HEK293T (cell line): ENCODE measurements around the gene AMIGO2.
"Not testable (repeated sequence)": the region's sequence is repeated elsewhere in the genome, so short reads cannot be mapped to it uniquely, and the experiment has no call there.

ENCODE experiments used
- ARNT ChIP-seq: fragments of 450-650 bp; IDR thresholded peaks from 2 replicates; pipeline ENCODE4 v1.6.1; 2017; ENCODE audit warnings: mild to moderate bottlenecking
- CTBP1 ChIP-seq: fragments of 450-650 bp; IDR thresholded peaks from 2 replicates; pipeline ENCODE4 v1.6.1; 2016; ENCODE audit warnings: borderline replicate concordance
- ELF4 ChIP-seq: fragments of 450-650 bp; IDR thresholded peaks from 2 replicates; pipeline ENCODE4 v1.6.1; 2017; ENCODE audit warnings: antibody characterized with exemption
- FOXK2 ChIP-seq: fragments of 450-650 bp; IDR thresholded peaks from 2 replicates; pipeline ENCODE4 v1.6.1; 2016; ENCODE audit warnings: mild to moderate bottlenecking
- FOXM1 ChIP-seq: fragments of 450-650 bp; IDR thresholded peaks from 2 replicates; pipeline ENCODE4 v1.6.1; 2017; ENCODE audit warnings: mild to moderate bottlenecking, borderline replicate concordance
- HDGF ChIP-seq: fragments of 450-650 bp; IDR thresholded peaks from 2 replicates; pipeline ENCODE4 v1.6.1; 2017; ENCODE audit warnings: antibody characterized with exemption, borderline replicate concordance
- NFRKB ChIP-seq: fragments of 450-650 bp; IDR thresholded peaks from 2 replicates; pipeline ENCODE4 v1.6.1; 2016; ENCODE audit warnings: mild to moderate bottlenecking, moderate library complexity
- PKNOX1 ChIP-seq: fragments of 450-650 bp; IDR thresholded peaks from 2 replicates; pipeline ENCODE4 v1.6.1; 2016
- SP1 ChIP-seq: fragments of 450-650 bp; IDR thresholded peaks from 2 replicates; pipeline ENCODE4 v1.6.1; 2017
- SUZ12 ChIP-seq: fragments of 450-650 bp; IDR thresholded peaks from 2 replicates; pipeline ENCODE4 v1.6.1; 2016; ENCODE audit warnings: mild to moderate bottlenecking
- TARDBP ChIP-seq: fragments of 450-650 bp; IDR thresholded peaks from 2 replicates; pipeline ENCODE4 v1.6.1; 2016

- TF ChIP-seq SP1, NFRKB, ELF4, TARDBP, FOXK2, HDGF, SUZ12, FOXM1, CTBP1, PKNOX1, ARNT: not testable (repeated sequence)
Observed at GRCh38 chr12:47051291-47051690, 28.5 kb downstream of the AMIGO2 start.
